Activated naive CD8-positive, alpha-beta T cell treated with anti-CD3 and anti-CD28 coated beads, Interleukin-2, amount 50 U/mL, for 24 hours (primary cell): Measurements from ENCODE around the gene SBF2.

Source experiments
- ATAC-seq: fragments of 150-1000 bp; cut with Tn5 transposase; one replicate; pipeline ENCODE4 v1.10.0; 2021
- DNase-seq: peaks from one replicate; pipeline ENCODE4 v3.0.0; 2021
- H3K27ac Mint-ChIP-seq: one replicate; pipeline ENCODE4 v1.8.0; 2021; ENCODE audit warnings: mild to moderate bottlenecking, mixed read lengths
- H3K27me3 Mint-ChIP-seq: one replicate; pipeline ENCODE4 v1.8.0; 2021; ENCODE audit warnings: mixed read lengths
- H3K36me3 Mint-ChIP-seq: one replicate; pipeline ENCODE4 v1.8.0; 2021; ENCODE audit warnings: low read depth, mixed read lengths
- H3K4me1 Mint-ChIP-seq: one replicate; pipeline ENCODE4 v1.8.0; 2021; ENCODE audit warnings: mixed read lengths
- H3K4me3 Mint-ChIP-seq: one replicate; pipeline ENCODE4 v1.8.0; 2021; ENCODE audit warnings: mild to moderate bottlenecking, moderate library complexity, mixed read lengths
- H3K9me3 Mint-ChIP-seq: one replicate; pipeline ENCODE4 v1.8.0; 2021; ENCODE audit warnings: mixed read lengths

Gene SBF2

GRCh38 chr11:10308201-10308954 is 14.4 kb upstream of the SBF2 start:
- Mint-ChIP-seq H3K4me3 (peak overlapping the region; percentile 68), H3K9me3 (no peaks in the 10 kb centered on the region), H3K27ac (peak overlapping the region; percentile 91), H3K36me3 (no peaks in the 10 kb centered on the region), H3K27me3 (peaks cover 53% of the 10 kb centered on the region), H3K4me1 (peaks cover 64% of the 10 kb centered on the region)
- ATAC-seq (no peak), DNase-seq (no peak)

GRCh38 chr11:10307400-10308200 is 13.6 kb upstream of the SBF2 start:
- Mint-ChIP-seq H3K36me3 (no peaks in the 10 kb centered on the region), H3K27me3 (peaks cover 56% of the 10 kb centered on the region), H3K4me3 (peak overlapping the region; percentile 68), H3K27ac (peak overlapping the region; percentile 91), H3K4me1 (peaks cover 71% of the 10 kb centered on the region), H3K9me3 (no peaks in the 10 kb centered on the region)
- ATAC-seq = peak; percentile 76
- peak; percentile 90 for DNase-seq

- no peaks in the 10 kb centered on the region for H3K36me3 Mint-ChIP-seq
- DNase-seq (no peak), ATAC-seq (no peak)
- peaks cover 55% of the 10 kb centered on the region for H3K27me3 Mint-ChIP-seq
- H3K27ac Mint-ChIP-seq = peak overlapping the region; percentile 19
- H3K4me3 Mint-ChIP-seq = peak overlapping the region; percentile 68
- peaks cover 71% of the 10 kb centered on the region for H3K4me1 Mint-ChIP-seq
- H3K9me3 Mint-ChIP-seq = no peaks in the 10 kb centered on the region
Measured at GRCh38 chr11:10307022-10307399, 13.0 kb upstream of the SBF2 start.

- peak overlapping the region; percentile 68 for H3K4me3 Mint-ChIP-seq
- no peaks in the 10 kb centered on the region for H3K36me3 Mint-ChIP-seq
- ATAC-seq (no peak), DNase-seq (no peak)
- peaks cover 60% of the 10 kb centered on the region for H3K27me3 Mint-ChIP-seq
- H3K9me3 Mint-ChIP-seq = no peaks in the 10 kb centered on the region
- H3K27ac Mint-ChIP-seq = peak overlapping the region; percentile 22
- H3K4me1 Mint-ChIP-seq = peaks cover 71% of the 10 kb centered on the region
Measured at GRCh38 chr11:10305964-10306918, 12.2 kb upstream of the SBF2 start.

- peaks cover 69% of the 10 kb centered on the region for H3K4me1 Mint-ChIP-seq
- peak overlapping the region; percentile 89 for H3K4me3 Mint-ChIP-seq
- H3K9me3 Mint-ChIP-seq = no peaks in the 10 kb centered on the region
- ATAC-seq (no peak), DNase-seq (peak; percentile 44)
- peak overlapping the region; percentile 22 for H3K27ac Mint-ChIP-seq
- peaks cover 65% of the 10 kb centered on the region for H3K27me3 Mint-ChIP-seq
- no peaks in the 10 kb centered on the region for H3K36me3 Mint-ChIP-seq
Measured at GRCh38 chr11:10305262-10305963, 11.4 kb upstream of the SBF2 start.

GRCh38 chr11:10304495-10305261 is 10.7 kb upstream of the SBF2 start, which contains the start of gene ADM:
TSS of gene ADM (plus strand) at chr11:10305073. CDS start at chr11:10305701, 628 bp downstream.
- ATAC-seq = no peak
- peak; percentile 50 for DNase-seq
- H3K4me3 Mint-ChIP-seq = peak within 1 kb of the TSS; percentile 89
- H3K36me3 Mint-ChIP-seq = no peaks in the 10 kb centered on the region
- H3K4me1 Mint-ChIP-seq = peaks cover 65% of the 10 kb centered on the region
- H3K27ac Mint-ChIP-seq = peak within 1 kb of the TSS; percentile 22
- H3K27me3 Mint-ChIP-seq = peaks cover 66% of the 10 kb centered on the region
- H3K9me3 Mint-ChIP-seq = no peaks in the 10 kb centered on the region

- H3K4me3 Mint-ChIP-seq = peak overlapping the region; percentile 89
- DNase-seq (no peak), ATAC-seq (no peak)
- H3K27me3 Mint-ChIP-seq = peaks cover 60% of the 10 kb centered on the region
- no peaks in the 10 kb centered on the region for H3K9me3 Mint-ChIP-seq
- H3K4me1 Mint-ChIP-seq = peaks cover 58% of the 10 kb centered on the region
- H3K27ac Mint-ChIP-seq = peak overlapping the region; percentile 43
- H3K36me3 Mint-ChIP-seq = no peaks in the 10 kb centered on the region
Measured at GRCh38 chr11:10303558-10304363, 9.7 kb upstream of the SBF2 start.

GRCh38 chr11:10302744-10303557 is 8.9 kb upstream of the SBF2 start:
- peaks cover 57% of the 10 kb centered on the region for H3K4me1 Mint-ChIP-seq
- H3K27ac Mint-ChIP-seq = peak overlapping the region; percentile 43
- no peaks in the 10 kb centered on the region for H3K36me3 Mint-ChIP-seq
- H3K27me3 Mint-ChIP-seq = peaks cover 55% of the 10 kb centered on the region
- peak overlapping the region; percentile 89 for H3K4me3 Mint-ChIP-seq
- no peaks in the 10 kb centered on the region for H3K9me3 Mint-ChIP-seq
- peak; percentile 63 for DNase-seq
- no peak for ATAC-seq

GRCh38 chr11:10302359-10302743 is 8.3 kb upstream of the SBF2 start:
- ATAC-seq (no peak), DNase-seq (no peak)
- Mint-ChIP-seq H3K4me1 (peaks cover 57% of the 10 kb centered on the region), H3K27ac (no peak overlapping the region), H3K36me3 (no peaks in the 10 kb centered on the region), H3K27me3 (peaks cover 58% of the 10 kb centered on the region), H3K9me3 (no peaks in the 10 kb centered on the region), H3K4me3 (peak overlapping the region; percentile 89)

GRCh38 chr11:10301656-10302358 is 7.8 kb upstream of the SBF2 start:
- Mint-ChIP-seq H3K36me3 (no peaks in the 10 kb centered on the region), H3K4me1 (peaks cover 51% of the 10 kb centered on the region), H3K27ac (no peak overlapping the region)

GRCh38 chr11:10298342-10298741 is 4.3 kb upstream of the SBF2 start:
- peaks cover 53% of the 10 kb centered on the region for H3K27me3 Mint-ChIP-seq
- H3K36me3 Mint-ChIP-seq = no peaks in the 10 kb centered on the region
- no peak overlapping the region for H3K4me3 Mint-ChIP-seq
- peak; percentile 41 for DNase-seq
- peak overlapping the region; percentile 41 for H3K27ac Mint-ChIP-seq
- peak; percentile 97 for ATAC-seq
- H3K4me1 Mint-ChIP-seq = peaks cover 38% of the 10 kb centered on the region
- no peaks in the 10 kb centered on the region for H3K9me3 Mint-ChIP-seq

More at GRCh38 chr11:10301656-10302358, 7.8 kb upstream of the SBF2 start:
- Mint-ChIP-seq H3K27me3 (peaks cover 56% of the 10 kb centered on the region), H3K4me3 (no peak overlapping the region), H3K9me3 (no peaks in the 10 kb centered on the region)
- ATAC-seq = no peak
- no peak for DNase-seq
